Right lobe of liver (tissue), 6 donors: ENCODE measurements around the gene GOLGA8H. TPM values are rescaled to one million over a fixed set of nuclear protein-coding genes. Genes with fewer than 3 reads are reported as not detected.
"Not testable (repeated sequence)": the region's sequence is repeated elsewhere in the genome, so short reads cannot be mapped to it uniquely, and the experiment has no call there.

ENCODE experiments used
- ATAC-seq, 4 donors: fragments of 200-7000 bp; cut with Tn5 transposase; one replicate each; pipeline ENCODE4 v1.9.1; 2020; ENCODE audit warnings: mild to moderate bottlenecking in 4 of 4, moderate library complexity in 4 of 4
- DNase-seq, 3 donors: peaks; one replicate each; pipeline ENCODE4 v3.0.0-alpha.2; 2020
- H3K27ac ChIP-seq, 3 donors: fragments of 200-600 bp; one replicate each; pipeline ENCODE4 v1.8.0; 2022
- H3K27me3 ChIP-seq, 2 donors: fragments of 200-600 bp; one replicate each; pipeline ENCODE4 v1.8.0; 2022
- H3K36me3 ChIP-seq, 4 donors: fragments of 200-600 bp; sonication (generic) in 1 of 4; one replicate each; pipeline versions ENCODE4 v1.5.1 to v1.8.0; 2017 to 2022; ENCODE audit warnings: control low read depth in 1 of 4
- H3K4me1 ChIP-seq, 4 donors: fragments of 200-600 bp; sonication (generic) in 1 of 4; one replicate each; pipeline versions ENCODE4 v1.5.1 to v1.8.0; 2017 to 2022; ENCODE audit warnings: control low read depth in 1 of 4
- H3K4me3 ChIP-seq, 3 donors: fragments of 200-600 bp; one replicate each; pipeline ENCODE4 v1.8.0; 2022
- H3K9me3 ChIP-seq, 4 donors: fragments of 200-600 bp; sonication (generic) in 1 of 4; one replicate each; pipeline versions ENCODE4 v1.5.1 to v1.8.0; 2017 to 2022; ENCODE audit warnings: control low read depth in 1 of 4
- POLR2A ChIP-seq: fragments of 450-650 bp; IDR thresholded peaks from one replicate; pipeline ENCODE4 v1.6.1; 2017; ENCODE audit warnings: antibody characterized with exemption, mild to moderate bottlenecking
- WGBS: methylation state at CpG from one replicate; pipeline ENCODE4 v1.1.6; 2018; ENCODE audit warnings: low coverage, low lambda C conversion rate; ENCODE audit not compliant: insufficient coverage; ENCODE audit errors: missing lambda C conversion rate; 5-methylcytosine and 5-hydroxymethylcytosine counted together
- intact Hi-C, 2 donors: fragments of 100-400 bp; cut with DNase I; formaldehyde crosslinking; loops; one replicate each; pipeline versions ENCODE4 v1.11.2 to v1.14.1; 2022
- total RNA-seq, 6 experiments: library from RNA; depleted of rRNA in 2 of 6; stranded (reverse); fragments of >200 nt in 2 of 6; fragmentation: NEBNext Ultra II Directional in 3 of 6; extraction: Animal tissue kit (Norgen Biotek cat#: 25700) in 3 of 6; gene quantifications; one replicate each; pipeline versions ENCODE4 v1.1.0 to v1.2.4, GENCODE V29; 2016 to 2023
- TF ChIP-seq, protein P1 (sequence below), 4 donors: fragments of 200-600 bp in 3 of 4; fragments of 450-650 bp in 1 of 4; IDR thresholded peaks; one replicate each; pipeline versions ENCODE4 v1.5.1 to v1.8.0; 2016 to 2022; ENCODE audit warnings: antibody characterized with exemption in 4 of 4, mild to moderate bottlenecking in 2 of 4
- donor health status: DM: no; HTN: yes; CAD: no.
- donor health status: DM: no; HTN: no; CAD: no.
- donor health status: DM: no; HTN: no; CAD: no.
- donor health status: DM: no; HTN: yes; CAD: no.
- donor health status: DM: no; HTN: yes; CAD: no.

GOLGA8H gene
- total RNA-seq, 6 experiments from 2014 or later = 0.13 TPM; not detected in 5

DNA sequence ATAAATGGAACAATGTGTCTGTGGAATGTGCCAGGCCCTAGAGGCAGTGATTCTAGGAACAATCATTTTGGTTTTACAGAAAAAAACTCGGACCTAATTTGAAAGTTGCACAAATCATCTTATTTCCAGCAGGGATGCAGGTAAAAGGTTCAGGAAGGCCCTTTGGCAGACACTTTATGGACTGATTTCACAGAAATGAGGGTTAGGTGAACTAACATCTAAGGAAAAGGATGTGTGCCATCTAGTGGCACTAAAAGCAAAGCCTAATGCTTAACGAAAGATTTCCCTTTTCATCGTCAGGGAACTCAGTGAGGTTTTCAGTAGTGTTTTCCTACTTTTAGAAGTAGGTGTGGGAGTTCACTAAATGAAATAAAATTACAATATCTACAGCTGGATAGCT lies 17.5 kb downstream of the GOLGA8H start:
- WGBS = 0% methylated on average over 1 of the region's 3 CpGs
- peak; percentile 26 to 47 (median 30) for ATAC-seq
- H3K9me3 ChIP-seq, H3K27me3 ChIP-seq, H3K4me3 ChIP-seq, H3K36me3 ChIP-seq, H3K27ac ChIP-seq, H3K4me1 ChIP-seq, intact Hi-C loops, DNase-seq: not testable (repeated sequence)
- TF ChIP-seq, protein P1, sequence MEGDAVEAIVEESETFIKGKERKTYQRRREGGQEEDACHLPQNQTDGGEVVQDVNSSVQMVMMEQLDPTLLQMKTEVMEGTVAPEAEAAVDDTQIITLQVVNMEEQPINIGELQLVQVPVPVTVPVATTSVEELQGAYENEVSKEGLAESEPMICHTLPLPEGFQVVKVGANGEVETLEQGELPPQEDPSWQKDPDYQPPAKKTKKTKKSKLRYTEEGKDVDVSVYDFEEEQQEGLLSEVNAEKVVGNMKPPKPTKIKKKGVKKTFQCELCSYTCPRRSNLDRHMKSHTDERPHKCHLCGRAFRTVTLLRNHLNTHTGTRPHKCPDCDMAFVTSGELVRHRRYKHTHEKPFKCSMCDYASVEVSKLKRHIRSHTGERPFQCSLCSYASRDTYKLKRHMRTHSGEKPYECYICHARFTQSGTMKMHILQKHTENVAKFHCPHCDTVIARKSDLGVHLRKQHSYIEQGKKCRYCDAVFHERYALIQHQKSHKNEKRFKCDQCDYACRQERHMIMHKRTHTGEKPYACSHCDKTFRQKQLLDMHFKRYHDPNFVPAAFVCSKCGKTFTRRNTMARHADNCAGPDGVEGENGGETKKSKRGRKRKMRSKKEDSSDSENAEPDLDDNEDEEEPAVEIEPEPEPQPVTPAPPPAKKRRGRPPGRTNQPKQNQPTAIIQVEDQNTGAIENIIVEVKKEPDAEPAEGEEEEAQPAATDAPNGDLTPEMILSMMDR (IDR thresholded peaks at IDR 0.05) = peak in 1 of 4 donors; percentile 15

DNA sequence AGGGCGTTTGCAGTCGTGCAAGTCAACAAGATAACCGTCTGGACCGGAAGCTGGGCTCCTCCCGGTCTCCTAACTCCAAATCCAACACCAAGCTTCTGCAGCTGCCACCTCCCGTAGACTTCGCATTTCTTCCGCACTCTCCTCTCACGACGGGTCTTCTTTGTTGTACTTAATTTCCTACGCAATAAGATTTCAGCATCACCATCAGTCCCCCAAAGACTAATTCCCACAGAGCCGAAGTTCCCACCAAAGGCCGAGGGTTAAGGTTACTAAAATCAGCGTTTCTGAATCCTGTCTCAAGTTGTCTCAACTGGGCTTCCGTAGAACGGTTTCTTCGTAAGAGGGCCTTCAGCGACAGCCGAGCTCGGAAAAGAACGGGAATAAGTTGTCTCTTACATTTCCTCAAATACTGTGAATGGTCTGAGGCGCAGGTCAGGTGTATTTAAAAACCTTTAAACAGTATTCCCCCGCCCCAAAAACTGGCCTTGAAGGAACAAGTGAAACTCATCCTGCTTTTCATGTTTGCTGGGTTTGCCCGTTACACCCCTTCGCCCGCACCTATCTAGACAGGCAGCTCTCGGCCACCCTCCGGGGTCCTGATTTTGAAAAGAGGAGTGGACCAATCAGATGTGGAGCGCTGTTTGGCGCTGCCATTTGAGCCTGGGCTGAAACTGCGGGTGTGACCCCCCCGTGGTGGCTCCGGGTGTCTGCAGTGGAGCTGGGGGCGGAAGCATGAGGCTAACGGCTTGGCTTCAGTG lies 21.8 kb downstream of the GOLGA8H start, which contains the start of gene ARHGAP11B:
TSS of gene ARHGAP11B (plus strand) at position 693 of the 758 bp plus-strand sequence.
- peak within 1 kb of the TSS; percentile 78 to 85 (median 84) for H3K27ac ChIP-seq
- H3K9me3 ChIP-seq, intact Hi-C loops, H3K27me3 ChIP-seq, H3K4me1 ChIP-seq, H3K36me3 ChIP-seq: not testable (repeated sequence)
- peak; percentile 43 for TF ChIP-seq POLR2A
- ATAC-seq (peak; percentile 95 to 98 (median 96)), DNase-seq (peak; percentile 90 to 93 (median 93))
- WGBS = 0% methylated on average over 26 of the region's 35 CpGs
- peak within 1 kb of the TSS; percentile 52 to 64 (median 58) for H3K4me3 ChIP-seq

DNA sequence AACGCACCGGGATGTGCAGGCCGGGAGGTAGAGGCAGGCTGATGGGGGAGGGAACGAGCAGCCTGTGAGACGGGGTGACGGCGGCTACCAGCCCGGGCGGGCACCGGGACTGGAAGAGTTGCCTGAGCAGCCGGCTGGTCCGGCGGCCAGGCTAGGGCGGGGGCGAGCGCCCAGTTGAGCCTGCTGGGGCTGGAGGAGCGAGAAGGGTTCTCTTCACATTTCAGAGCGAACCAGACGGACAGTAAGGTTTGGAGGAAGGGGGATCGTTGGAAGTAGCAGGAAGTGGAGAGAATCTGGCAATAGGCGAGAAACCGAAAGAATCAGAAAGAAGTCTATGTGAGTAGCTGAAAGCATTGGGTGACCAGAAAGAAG lies 22.4 kb downstream of the GOLGA8H start:
- 0% methylated on average over 9 of the region's 22 CpGs for WGBS
- H3K27ac ChIP-seq = peak overlapping the region in 1 of 3 donors; percentile 85
- intact Hi-C loops, H3K36me3 ChIP-seq, H3K27me3 ChIP-seq, ATAC-seq, H3K9me3 ChIP-seq, H3K4me1 ChIP-seq, DNase-seq: not testable (repeated sequence)
- H3K4me3 ChIP-seq = peak overlapping the region; percentile 52 to 64 (median 58)

DNA sequence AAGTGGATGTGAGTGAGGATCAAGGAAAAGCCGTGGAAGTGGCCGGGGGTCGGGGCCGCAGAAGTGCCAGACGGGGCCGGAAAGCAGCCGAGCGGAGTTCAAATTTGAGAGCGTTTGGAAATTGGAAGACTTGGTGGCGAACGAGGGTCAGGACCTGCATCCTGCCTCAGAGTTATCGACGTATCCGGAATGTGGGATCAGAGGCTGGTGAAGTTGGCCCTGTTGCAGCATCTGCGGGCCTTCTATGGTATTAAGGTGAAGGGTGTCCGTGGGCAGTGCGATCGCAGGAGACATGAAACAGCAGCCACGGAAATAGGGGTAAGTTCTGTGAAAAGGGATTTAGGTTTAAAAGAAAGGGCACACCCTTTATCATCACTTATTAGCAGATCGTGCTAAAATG lies 22.8 kb downstream of the GOLGA8H start:
- peak overlapping the region; percentile 52 to 64 (median 58) for H3K4me3 ChIP-seq
- H3K27me3 ChIP-seq, DNase-seq, H3K9me3 ChIP-seq, intact Hi-C loops, ATAC-seq, H3K36me3 ChIP-seq, H3K4me1 ChIP-seq, H3K27ac ChIP-seq: not testable (repeated sequence)
- WGBS = 0% methylated on average over 9 of the region's 20 CpGs

DNA sequence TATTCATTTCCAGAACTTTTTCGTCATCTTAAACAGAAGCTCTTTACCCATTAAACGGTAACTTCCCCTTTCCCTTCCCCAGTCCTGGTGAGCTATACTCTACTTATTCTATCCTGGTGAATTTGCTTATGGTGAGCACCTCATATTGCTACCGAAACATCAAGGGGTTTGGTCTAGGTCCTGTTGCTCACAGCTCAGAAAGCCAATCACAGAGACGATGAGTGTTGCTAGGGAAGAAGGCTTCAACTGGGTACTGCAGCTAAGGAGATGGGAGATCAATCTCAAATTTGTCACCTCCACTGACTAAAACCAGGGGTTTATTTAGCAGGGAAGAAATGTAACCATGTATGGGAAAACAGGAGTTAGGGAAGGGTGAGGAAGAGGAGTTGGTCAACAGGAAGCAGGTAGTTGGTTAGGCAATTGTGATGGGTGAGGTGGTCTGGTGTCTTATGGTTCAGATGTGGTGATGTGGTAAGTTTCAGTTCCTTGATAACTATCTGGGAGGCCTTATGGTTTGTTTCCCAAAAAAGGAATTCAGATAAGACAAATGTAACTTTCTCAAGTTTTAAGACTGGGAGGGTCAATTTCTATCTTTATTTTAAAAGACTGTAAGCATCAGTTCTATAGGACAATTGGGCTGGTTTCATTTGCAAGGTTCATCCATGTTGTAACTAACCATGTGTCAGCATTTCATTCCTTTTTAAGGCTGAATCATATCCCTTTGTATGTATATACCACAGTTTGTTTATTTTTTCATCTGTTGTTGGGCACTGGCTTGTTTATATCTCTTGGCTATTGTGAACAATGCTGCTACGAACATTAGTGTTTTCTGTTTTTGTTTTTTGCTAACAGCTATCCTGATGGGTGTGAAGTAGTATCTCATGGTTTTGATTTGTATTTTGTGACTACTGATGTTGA lies 46.4 kb downstream of the GOLGA8H start:
- intact Hi-C loops = no loop called here
- Histone ChIP-seq H3K4me3 (no peak overlapping the region), H3K27ac (no peak overlapping the region), H3K9me3 (no peaks in the 10 kb centered on the region), H3K27me3 (no peaks in the 10 kb centered on the region), H3K36me3 (no peaks in the 10 kb centered on the region), H3K4me1 (no peaks in the 10 kb centered on the region)
- ATAC-seq (no peak), DNase-seq (no peak)
- TF ChIP-seq POLR2A = no peak
- TF ChIP-seq, protein P1 (IDR thresholded peaks at IDR 0.05) = no peak
- WGBS = 71% methylated on average over 5 of the region's 5 CpGs

DNA sequence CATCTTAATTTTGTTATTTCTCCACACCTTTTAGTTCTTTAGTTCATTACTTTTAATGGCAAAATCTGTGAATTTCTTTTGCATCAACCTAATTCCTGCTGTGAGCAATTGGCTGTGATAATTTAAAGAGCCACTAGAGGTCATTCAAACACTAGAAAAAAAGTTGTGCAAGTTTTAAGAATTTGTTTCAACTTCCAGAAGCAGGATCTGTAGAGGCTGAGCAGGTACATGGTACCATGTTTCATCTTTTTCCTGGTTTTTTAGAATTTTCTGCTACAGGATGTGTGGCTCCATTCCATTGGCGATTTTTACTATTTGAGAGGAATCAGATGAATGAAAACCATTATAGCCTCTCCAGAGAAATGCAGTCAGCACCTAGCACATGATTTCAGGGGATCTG lies 57.3 kb downstream of the GOLGA8H start:
- TF ChIP-seq, protein P1 (IDR thresholded peaks at IDR 0.05) = peak; percentile 26 to 67 (median 38)
- DNase-seq, H3K4me3 ChIP-seq, H3K9me3 ChIP-seq, H3K27ac ChIP-seq, ATAC-seq, H3K27me3 ChIP-seq, H3K36me3 ChIP-seq, intact Hi-C loops, H3K4me1 ChIP-seq: not testable (repeated sequence)
- 67% methylated on average over 1 of the region's 1 CpG for WGBS
